Measurements from ENCODE around the gene LSM4.

The LSM4 gene

GRCh38 chr19:18278521-18279265, 44.2 kb downstream of the LSM4 start:
- DNase-seq (ENCODE audit: low read depth in 2 of 2) = peak in 1 of 2 donors; percentile 45

DNA sequence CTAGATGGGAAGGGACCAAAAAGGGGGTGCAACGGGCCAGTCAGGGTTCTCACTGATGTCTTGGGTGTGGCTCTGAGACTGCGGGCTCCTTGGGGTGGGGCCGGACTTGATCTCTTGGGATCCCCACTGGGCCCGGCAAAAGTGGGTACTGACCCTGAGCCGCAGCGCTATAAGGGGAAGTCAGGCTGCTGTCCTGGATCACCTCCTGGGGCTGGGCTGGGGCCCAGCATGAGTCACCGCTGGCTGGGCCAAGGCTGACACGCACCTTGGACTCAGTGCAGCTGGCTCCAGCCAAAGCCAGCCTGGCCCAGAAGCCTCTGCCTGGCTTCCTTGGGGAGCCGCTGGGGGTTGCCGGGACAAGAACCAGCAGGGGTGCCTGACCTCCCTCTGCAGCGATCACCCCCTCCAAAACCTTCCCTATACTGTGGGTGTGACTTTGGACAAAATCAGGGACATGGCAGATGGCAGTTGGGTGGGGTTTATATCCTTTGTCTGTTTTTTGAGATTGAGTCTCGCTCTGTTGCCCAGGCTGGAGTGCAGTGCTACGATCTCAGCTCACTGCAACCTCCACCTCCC, 48.0 kb downstream of the LSM4 start:
- DNase-seq (ENCODE audit: low read depth in 2 of 2) = no peak

GRCh38 chr19:18274219-18274780, 48.6 kb downstream of the LSM4 start, which contains the start of gene IQCN:
TSS of gene IQCN (minus strand) at chr19:18274452. CDS start at chr19:18269478, 4,974 bp downstream.
- no peak for DNase-seq (ENCODE audit: low read depth in 2 of 2)

DNA sequence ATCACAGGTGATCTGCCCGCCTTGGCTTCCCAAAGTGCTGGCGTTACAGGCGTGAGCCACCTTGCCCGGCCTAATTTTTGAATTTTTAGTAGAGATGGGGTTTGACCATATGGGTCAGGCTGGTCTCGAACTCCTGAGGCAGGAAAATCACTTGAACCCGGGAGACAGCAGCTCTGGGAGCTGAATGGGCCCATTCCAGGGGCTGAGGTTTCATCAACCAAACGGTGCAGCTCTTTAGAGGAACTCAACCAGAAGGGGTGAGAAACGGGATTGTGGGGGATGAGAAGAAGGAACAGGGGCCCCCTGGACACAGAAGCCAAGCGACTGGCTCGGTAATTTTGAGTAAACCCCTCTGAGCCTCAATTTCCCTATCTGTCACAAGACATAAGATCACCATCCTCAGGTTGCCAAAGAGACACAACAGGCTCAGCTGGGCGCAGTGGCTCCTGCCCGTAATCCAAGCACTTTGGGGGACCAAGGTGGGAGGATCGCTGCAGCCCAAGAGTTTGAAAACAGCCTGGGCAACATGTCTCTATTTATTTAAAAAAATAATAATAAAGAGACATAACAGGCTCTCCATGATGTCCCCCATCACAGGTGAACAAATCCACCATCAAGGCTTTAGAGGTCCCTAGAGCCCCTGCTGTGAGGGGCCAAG, 49.2 kb downstream of the LSM4 start:
- no peak for DNase-seq (ENCODE audit: low read depth in 2 of 2)

GRCh38 chr19:18271433-18271841, 51.4 kb downstream of the LSM4 start:
- no peak for DNase-seq (ENCODE audit: low read depth in 2 of 2)

DNA sequence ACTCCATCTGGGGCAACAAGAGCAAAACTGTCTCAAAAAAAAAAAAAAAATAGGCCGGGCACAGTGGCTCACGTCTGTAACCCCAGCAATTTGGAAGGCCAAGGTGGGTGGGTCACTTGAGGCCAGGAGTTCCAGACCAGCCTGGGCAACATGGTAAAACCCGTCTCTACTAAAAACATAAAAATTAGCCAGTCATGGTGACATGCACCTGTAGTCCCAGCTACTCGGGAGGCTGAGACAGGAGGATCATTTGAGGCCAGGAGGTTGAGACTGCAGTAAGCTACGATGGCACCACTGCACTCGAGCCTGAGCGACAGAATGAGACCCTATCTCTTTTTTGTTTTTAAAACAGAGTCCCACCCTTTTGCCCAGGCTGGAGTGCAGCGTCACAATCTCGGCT, 52.5 kb downstream of the LSM4 start:
- no peak for DNase-seq (ENCODE audit: low read depth in 2 of 2)

- DNase-seq (ENCODE audit: low read depth in 2 of 2) = no peak
These were observed 53.7 kb downstream of the LSM4 start for GRCh38 chr19:18269070-18269723.

GRCh38 chr19:18266771-18267686, 55.8 kb downstream of the LSM4 start:
- DNase-seq (ENCODE audit: low read depth in 2 of 2) = no peak

- DNase-seq (ENCODE audit: low read depth in 2 of 2) = no peak
These were observed 57.3 kb downstream of the LSM4 start for GRCh38 chr19:18265582-18265981.

- DNase-seq (ENCODE audit: low read depth in 2 of 2) = no peak
These were observed 57.8 kb downstream of the LSM4 start for GRCh38 chr19:18264971-18265540.

- DNase-seq (ENCODE audit: low read depth in 2 of 2) = no peak
These were observed 58.6 kb downstream of the LSM4 start for GRCh38 chr19:18264137-18264854.

- DNase-seq (ENCODE audit: low read depth in 2 of 2) = no peak
These were observed 59.3 kb downstream of the LSM4 start for GRCh38 chr19:18263324-18264136.

DNA sequence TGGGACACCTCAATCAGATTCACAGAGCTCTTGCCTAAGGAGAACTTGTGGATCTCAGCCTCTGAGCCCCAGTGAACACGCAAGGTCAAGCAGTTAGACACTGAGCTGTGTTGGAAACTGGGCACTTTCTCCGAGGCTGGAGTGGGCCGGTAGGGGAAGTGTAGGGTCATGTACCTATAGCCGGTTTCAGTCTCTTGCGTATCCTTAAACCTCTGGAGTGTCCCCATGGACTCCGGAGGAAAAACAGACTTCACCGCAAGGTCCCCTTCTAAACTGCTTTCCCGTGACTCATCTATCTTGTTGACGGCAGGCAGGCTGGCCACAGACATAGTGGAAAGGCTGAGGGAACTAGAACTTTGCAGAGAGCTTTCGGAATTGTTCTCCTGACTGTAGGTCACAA, 60.0 kb downstream of the LSM4 start:
- no peak for DNase-seq (ENCODE audit: low read depth in 2 of 2)

GRCh38 chr19:18262144-18262543, 60.7 kb downstream of the LSM4 start:
- no peak for DNase-seq (ENCODE audit: low read depth in 2 of 2)

GRCh38 chr19:18261474-18261873, 61.4 kb downstream of the LSM4 start:
- DNase-seq (ENCODE audit: low read depth in 2 of 2) = no peak

- DNase-seq (ENCODE audit: low read depth in 2 of 2) = no peak
These were observed 63.0 kb downstream of the LSM4 start for GRCh38 chr19:18259893-18260292.

- no peak for DNase-seq (ENCODE audit: low read depth in 2 of 2)
These were observed 65.1 kb downstream of the LSM4 start for GRCh38 chr19:18257503-18258470.
